GM19328 (cell line): ENCODE measurements around the gene TEAD4.

Source experiments
- ATAC-seq: cut with Tn5 transposase; IDR thresholded peaks from one replicate; pipeline ENCODE4 v1.9.1; 2021; ENCODE audit warnings: mild to moderate bottlenecking, moderate library complexity; ENCODE audit not compliant: unreplicated experiment

TEAD4 gene

GRCh38 chr12:2960390-2960956 is 1.3 kb downstream of the TEAD4 start:
- no peak for ATAC-seq

GRCh38 chr12:2960996-2961616 is 1.9 kb downstream of the TEAD4 start:
- no peak for ATAC-seq

GRCh38 chr12:2961705-2962104 is 2.5 kb downstream of the TEAD4 start:
- no peak for ATAC-seq

- ATAC-seq: no peak
Observed at GRCh38 chr12:2963154-2963759, 4.1 kb downstream of the TEAD4 start.

GRCh38 chr12:2963760-2964292 is 4.6 kb downstream of the TEAD4 start:
- no peak for ATAC-seq

GRCh38 chr12:2967651-2968050 is 8.5 kb downstream of the TEAD4 start:
- ATAC-seq: no peak

- ATAC-seq: no peak
Observed at GRCh38 chr12:2970744-2971143, 11.5 kb downstream of the TEAD4 start.

GRCh38 chr12:2973566-2973965 is 14.4 kb downstream of the TEAD4 start:
- ATAC-seq: no peak

- ATAC-seq: no peak
Observed at GRCh38 chr12:2974560-2974971, 15.4 kb downstream of the TEAD4 start.

GRCh38 chr12:2976581-2976996 is 17.4 kb downstream of the TEAD4 start:
- ATAC-seq: no peak

- ATAC-seq: no peak
Observed at GRCh38 chr12:2977776-2978175, 18.6 kb downstream of the TEAD4 start.

GRCh38 chr12:2979806-2980205 is 20.6 kb downstream of the TEAD4 start:
- ATAC-seq: no peak

- no peak for ATAC-seq
Observed at GRCh38 chr12:2980630-2981029, 21.4 kb downstream of the TEAD4 start.

GRCh38 chr12:2982361-2982760 is 23.2 kb downstream of the TEAD4 start:
- no peak for ATAC-seq

- ATAC-seq: no peak
Observed at GRCh38 chr12:2984249-2984648, 25.1 kb downstream of the TEAD4 start.

- no peak for ATAC-seq
Observed at GRCh38 chr12:2984698-2985097, 25.5 kb downstream of the TEAD4 start.

GRCh38 chr12:2986876-2987275 is 27.7 kb downstream of the TEAD4 start:
- no peak for ATAC-seq

GRCh38 chr12:2988494-2988893 is 29.3 kb downstream of the TEAD4 start:
- no peak for ATAC-seq

- ATAC-seq: no peak
Observed at GRCh38 chr12:2992724-2993123, 33.5 kb downstream of the TEAD4 start.

- ATAC-seq: no peak
Observed at GRCh38 chr12:2997989-2998670, 38.9 kb downstream of the TEAD4 start.

- no peak for ATAC-seq
Observed at GRCh38 chr12:2998789-2999264, 39.6 kb downstream of the TEAD4 start.
